Hair follicle dermal papilla cell (primary cell): ENCODE data around the gene HTR6. TPM values are rescaled to one million over a fixed set of nuclear protein-coding genes. Genes with fewer than 3 reads are reported as not detected.

Experiments
- total RNA-seq: library from RNA; depleted of rRNA; stranded (reverse); fragments of >200 nt; gene quantifications from 2 replicates; pipeline ENCODE4 v1.2.3, GENCODE V29; 2012

The HTR6 gene
- total RNA-seq: 0.12 TPM in 1 of 2 replicates, not detected in the other

GRCh38 chr1:19664453-19665185, at the start of gene HTR6:
Gene HTR6, plus strand, starts transcription at chr1:19664875. Its CDS starts 879 bp downstream, at chr1:19665754.

GRCh38 chr1:19643602-19644394, 20.9 kb upstream of the HTR6 start, which contains the start of gene NBL1:
Gene NBL1, plus strand, starts transcription at chr1:19644311. Its CDS starts 10,720 bp downstream, at chr1:19655031.

Other genes with a start within 250 kb of the HTR6 start
- 186 and 205 TPM in 2 replicates for gene CAPZB, start 179.3 kb upstream of the HTR6 start, total RNA-seq
- gene NBL1, start 20.6 kb upstream of the HTR6 start, total RNA-seq: 70.7 and 105 TPM in 2 replicates
- gene TMCO4, start 135.0 kb downstream of the HTR6 start, total RNA-seq: 28.3 and 30.7 TPM in 2 replicates
- not detected in 2 replicates for gene RNF186, start 150.4 kb downstream of the HTR6 start, total RNA-seq
- gene OTUD3, start 217.5 kb downstream of the HTR6 start, total RNA-seq: 3.2 and 4.9 TPM in 2 replicates